Right lobe of liver (tissue), 4 donors: ENCODE data around the gene SSBP3.

Experiments
- CTCF ChIP-seq, 4 donors: fragments of 200-600 bp in 3 of 4; fragments of 450-650 bp in 1 of 4; IDR thresholded peaks; one replicate each; pipeline versions ENCODE4 v1.5.1 to v1.8.0; 2016 to 2022; ENCODE audit warnings: antibody characterized with exemption in 4 of 4, mild to moderate bottlenecking in 2 of 4
- POLR2A ChIP-seq: fragments of 450-650 bp; IDR thresholded peaks from one replicate; pipeline ENCODE4 v1.6.1; 2017; ENCODE audit warnings: antibody characterized with exemption, mild to moderate bottlenecking
- donor health status: DM: no; HTN: no; CAD: no.
- donor health status: DM: no; HTN: no; CAD: no.
- donor health status: DM: no; HTN: yes; CAD: no.

DNA sequence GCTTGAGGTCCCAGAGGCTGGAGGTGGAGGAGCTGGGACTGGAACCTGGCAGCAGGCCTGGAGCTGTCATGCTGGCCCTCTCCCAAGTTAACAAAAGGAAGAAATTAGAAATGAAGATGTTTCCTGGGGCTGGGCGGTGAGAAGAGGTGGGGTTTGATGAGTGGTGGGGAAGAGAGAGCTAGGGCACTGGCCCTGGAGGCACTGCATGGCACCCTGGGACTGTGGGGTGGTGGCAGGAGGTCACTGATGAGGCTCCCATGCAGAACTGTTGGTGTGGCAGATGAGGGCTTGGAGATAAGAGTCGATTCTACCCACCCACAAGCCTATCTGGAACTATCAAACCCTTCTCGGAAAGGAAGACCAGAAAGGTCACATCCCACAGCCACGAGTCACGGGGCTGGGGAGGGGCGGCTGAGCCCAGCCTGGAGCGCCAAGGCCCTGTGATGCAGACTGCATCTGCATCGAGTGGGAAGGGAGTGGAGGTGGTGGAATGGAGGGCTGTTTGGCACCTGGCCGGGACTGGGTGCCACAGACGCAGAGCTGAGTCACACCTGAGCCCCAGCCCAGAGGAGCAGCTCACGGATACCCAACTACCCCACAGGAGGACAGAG lies 176.8 kb downstream of the SSBP3 start:
- TF ChIP-seq POLR2A (no peak), CTCF (IDR thresholded peaks at IDR 0.05) (no peak)
